Smooth muscle cell (in vitro differentiated cells): ENCODE measurements around the gene CARD10. TPM values are rescaled to one million over a fixed set of nuclear protein-coding genes. Genes with fewer than 3 reads are reported as not detected.

Experiments used
- DNase-seq: peaks from one replicate; lab custom pipeline; 2025; ENCODE audit not compliant: unreplicated experiment; lab: John Stamatoyannopoulos, UW
- H2AFZ ChIP-seq: fragments of 200-600 bp; sonication (generic); 2 replicates; pipeline ENCODE4 v1.6.0; 2016; ENCODE audit warnings: antibody characterized with exemption, low read depth, mild to moderate bottlenecking
- H3F3A ChIP-seq: fragments of 200-600 bp; sonication (generic); 2 replicates; pipeline ENCODE4 v1.6.0; 2017; ENCODE audit warnings: antibody characterized with exemption, low read depth
- H3K27ac ChIP-seq: fragments of 200-600 bp; sonication (generic); 2 replicates; pipeline ENCODE4 v1.5.1; 2016; ENCODE audit warnings: low read depth, mild to moderate bottlenecking
- H3K27me3 ChIP-seq: fragments of 200-600 bp; sonication (generic); 2 replicates; pipeline ENCODE4 v1.6.1; 2016; ENCODE audit warnings: low read depth, mild to moderate bottlenecking
- H3K36me3 ChIP-seq: fragments of 200-600 bp; sonication (generic); 2 replicates; pipeline ENCODE4 v1.5.1; 2016; ENCODE audit warnings: low read depth
- H3K4me1 ChIP-seq: fragments of 200-600 bp; sonication (generic); 2 replicates; pipeline ENCODE4 v1.5.1; 2016; ENCODE audit warnings: low read depth
- H3K4me2 ChIP-seq: fragments of 200-600 bp; sonication (generic); 2 replicates; pipeline ENCODE4 v1.6.0; 2016; ENCODE audit warnings: mild to moderate bottlenecking
- H3K4me3 ChIP-seq: fragments of 200-600 bp; sonication (generic); 2 replicates; pipeline ENCODE4 v1.5.1; 2016; ENCODE audit warnings: mild to moderate bottlenecking
- H3K79me2 ChIP-seq: fragments of 200-600 bp; sonication (generic); 2 replicates; pipeline ENCODE4 v1.6.0; 2016; ENCODE audit warnings: low read depth, mild to moderate bottlenecking
- H3K9ac ChIP-seq: fragments of 200-600 bp; sonication (generic); 2 replicates; pipeline ENCODE4 v1.6.0; 2016; ENCODE audit warnings: low read depth
- H3K9me3 ChIP-seq: fragments of 200-600 bp; sonication (generic); replicated peaks from 2 replicates; pipeline ENCODE4 v1.5.1; 2016; ENCODE audit warnings: low read depth
- H4K20me1 ChIP-seq: fragments of 200-600 bp; sonication (generic); 2 replicates; pipeline ENCODE4 v1.6.0; 2016; ENCODE audit warnings: low read depth
- CTCF ChIP-seq: fragments of 200-600 bp; sonication (generic); IDR thresholded peaks from 2 replicates; pipeline ENCODE4 v1.5.1; 2017; ENCODE audit warnings: borderline replicate concordance, mild to moderate bottlenecking, antibody characterized with exemption; ENCODE audit not compliant: insufficient read depth, poor library complexity, severe bottlenecking
- WGBS: methylation state at CpG from one replicate; pipeline ENCODE4 v1.1.7; 2016; ENCODE audit warnings: low lambda C conversion rate; 5-methylcytosine and 5-hydroxymethylcytosine counted together
- polyA plus RNA-seq: library from polyadenylated mRNA; unstranded; fragments of >200 nt; fragmentation: Nextera tagmentation; extraction: Ambion mirVana; gene quantifications from 2 replicates; pipeline ENCODE4 v1.2.1, GENCODE V29; 2016
- total RNA-seq: library from RNA; depleted of rRNA; stranded (reverse); fragments of >200 nt; gene quantifications from 2 replicates; pipeline ENCODE4 v1.2.3, GENCODE V29; 2014

The CARD10 gene
- total and polyA plus RNA-seq, 2 experiments from 2014 or later = 2.3 to 6.0 TPM

DNA sequence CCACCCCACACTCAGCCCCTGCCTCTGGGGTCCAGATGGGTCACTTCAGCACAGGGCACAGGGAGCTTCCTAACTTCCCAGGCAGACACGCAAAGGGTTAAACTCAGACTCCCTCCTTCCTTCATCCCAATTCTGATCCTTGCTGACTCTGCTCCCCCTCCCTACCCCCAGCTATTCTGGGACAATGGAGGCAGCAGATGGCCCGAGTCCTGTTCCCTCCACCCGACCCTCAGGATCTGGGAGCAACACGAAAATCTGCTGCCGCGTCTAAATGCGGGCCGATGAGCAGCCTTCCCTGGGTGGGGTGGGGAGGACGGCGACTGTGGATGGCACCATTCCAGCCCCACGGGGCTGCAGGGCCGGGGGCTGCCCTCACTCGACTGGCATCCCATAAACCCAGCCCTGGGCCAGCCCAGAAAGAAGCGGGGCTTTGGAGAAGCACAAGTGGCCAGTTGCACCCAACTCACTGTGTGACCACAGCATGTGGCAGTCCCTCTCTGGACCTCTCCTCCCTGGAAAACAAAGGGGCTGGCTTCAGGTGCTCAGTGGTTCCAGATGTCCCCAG lies 51.7 kb downstream of the CARD10 start:
- 78% methylated on average over 14 of the region's 14 CpGs for WGBS
- no peaks in the 10 kb centered on the region for H3K9me3 ChIP-seq
- no peak overlapping the region for H3K9ac ChIP-seq
- H3F3A ChIP-seq = no peaks in the 10 kb centered on the region
- no peaks in the 10 kb centered on the region for H3K4me1 ChIP-seq
- no peaks in the 10 kb centered on the region for H3K79me2 ChIP-seq
- TF ChIP-seq CTCF = no peak
- H3K27ac ChIP-seq = no peak overlapping the region
- H4K20me1 ChIP-seq = no peaks in the 10 kb centered on the region
- peaks cover 4% of the 10 kb centered on the region for H3K27me3 ChIP-seq
- H2AFZ ChIP-seq = no peak overlapping the region
- H3K4me3 ChIP-seq = no peak overlapping the region
- DNase-seq = no peak
- no peaks in the 10 kb centered on the region for H3K36me3 ChIP-seq
- no peak overlapping the region for H3K4me2 ChIP-seq

- Histone ChIP-seq H2AFZ (no peak overlapping the region), H4K20me1 (no peaks in the 10 kb centered on the region), H3K27ac (no peak overlapping the region), H3K4me2 (no peak overlapping the region), H3K36me3 (no peaks in the 10 kb centered on the region), H3K4me1 (no peaks in the 10 kb centered on the region), H3K9me3 (no peaks in the 10 kb centered on the region), H3K79me2 (no peaks in the 10 kb centered on the region), H3K27me3 (peaks cover 4% of the 10 kb centered on the region), H3K9ac (no peak overlapping the region), H3K4me3 (no peak overlapping the region), H3F3A (no peaks in the 10 kb centered on the region)
- TF ChIP-seq CTCF = no peak
- no peak for DNase-seq
- WGBS = 66% methylated on average over 4 of the region's 4 CpGs
Observed at GRCh38 chr22:37464181-37464580, 55.0 kb downstream of the CARD10 start.

- Histone ChIP-seq H2AFZ (no peak overlapping the region), H3F3A (no peaks in the 10 kb centered on the region), H3K27me3 (peaks cover 4% of the 10 kb centered on the region), H3K36me3 (no peaks in the 10 kb centered on the region), H3K9me3 (no peaks in the 10 kb centered on the region), H3K4me1 (no peaks in the 10 kb centered on the region), H3K4me2 (no peak overlapping the region), H3K79me2 (no peaks in the 10 kb centered on the region), H3K9ac (no peak overlapping the region), H4K20me1 (no peaks in the 10 kb centered on the region), H3K27ac (no peak overlapping the region), H3K4me3 (no peak overlapping the region)
- WGBS = 5% methylated on average over 5 of the region's 5 CpGs
- TF ChIP-seq CTCF = no peak
- no peak for DNase-seq
Observed at GRCh38 chr22:37462983-37463382, 56.2 kb downstream of the CARD10 start.

DNA sequence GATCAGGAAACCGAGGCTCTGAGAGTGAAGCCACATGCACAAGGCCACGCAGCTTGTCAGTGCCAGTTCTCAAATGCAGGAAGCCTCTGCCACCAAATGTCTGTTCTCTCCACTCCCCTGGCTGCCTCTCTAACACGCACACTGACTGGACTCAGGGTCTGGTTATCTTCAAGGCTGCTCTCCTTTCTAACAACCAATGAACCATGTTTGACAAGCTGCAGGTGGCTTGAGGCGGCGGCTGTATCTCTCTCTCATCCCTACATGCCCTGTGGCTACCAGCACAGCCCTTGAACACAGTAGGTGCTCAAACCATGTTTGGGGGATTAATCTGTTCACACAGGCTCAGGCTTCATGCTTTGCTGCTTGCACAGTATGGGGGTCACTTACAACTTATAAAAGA lies 56.8 kb downstream of the CARD10 start:
- Histone ChIP-seq H3K36me3 (no peaks in the 10 kb centered on the region), H3K27me3 (peaks cover 6% of the 10 kb centered on the region)
- WGBS = 66% methylated on average over 5 of the region's 5 CpGs

More for the DNA sequence above, 56.8 kb downstream of the CARD10 start:
- no peak for TF ChIP-seq CTCF
- Histone ChIP-seq H3K79me2 (no peaks in the 10 kb centered on the region), H3K9ac (no peak overlapping the region), H3K4me2 (no peak overlapping the region), H3K9me3 (no peaks in the 10 kb centered on the region), H3K4me1 (no peaks in the 10 kb centered on the region), H3K4me3 (no peak overlapping the region), H2AFZ (no peak overlapping the region), H4K20me1 (no peaks in the 10 kb centered on the region), H3K27ac (no peak overlapping the region), H3F3A (no peaks in the 10 kb centered on the region)
- DNase-seq = no peak
